ENCODE data around the gene TMEM240. TPM values are rescaled to one million over a fixed set of nuclear protein-coding genes. Genes with fewer than 3 reads are reported as not detected.

TMEM240 gene
- total and polyA plus RNA-seq, 2 of the 8 experiments (the other 6 are each of a cell fraction or from before 2014, with no cell fraction given), result 3.6 to 5.7 TPM

DNA sequence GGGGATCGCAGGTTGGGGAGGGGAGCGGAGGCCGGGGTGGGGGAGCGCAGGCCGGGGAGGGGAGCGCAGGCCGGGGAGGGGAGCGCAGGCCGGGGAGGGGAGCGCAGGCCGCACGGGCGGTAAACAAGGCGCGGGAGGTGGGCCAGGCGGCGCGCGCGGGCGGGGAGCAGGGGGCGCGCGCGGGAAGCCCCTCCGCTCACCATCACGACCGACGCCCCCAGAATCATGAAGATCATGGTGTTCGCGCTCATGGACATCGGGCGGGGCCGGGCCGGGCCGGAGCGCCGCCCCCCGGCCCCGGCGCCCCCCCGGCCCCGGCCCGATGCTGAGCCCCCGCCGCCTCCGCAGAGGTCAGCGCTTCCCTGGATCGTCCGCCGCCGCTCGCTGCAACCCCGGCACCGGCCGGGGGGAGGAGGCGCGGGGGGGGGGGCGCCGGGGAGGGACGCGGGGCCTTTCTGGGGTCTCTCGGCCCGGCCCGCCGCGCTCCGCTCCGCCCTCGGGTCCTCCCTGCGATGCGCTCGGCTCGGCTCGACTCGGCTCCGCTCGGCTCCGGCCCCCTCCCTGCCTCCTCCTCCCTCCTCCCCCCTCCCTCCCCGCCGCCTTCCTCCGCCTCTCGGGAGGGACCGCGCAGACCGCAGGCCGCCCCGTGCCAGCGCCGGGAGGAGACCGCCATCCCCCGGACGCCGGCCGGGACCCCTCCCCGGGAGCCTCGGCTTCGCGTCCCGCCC lies at the start of gene TMEM240 (continued):
- TF ChIP-seq CTCF (IDR thresholded peaks at IDR 0.05; ENCODE audit: control extremely low read depth in 1 of 3, insufficient read depth in 1 of 3, low read depth in 1 of 3, low read length in 3 of 3) (no peak), CHD7 (IDR thresholded peaks at IDR 0.05; ENCODE audit: insufficient replicate concordance, low read length) (no peak), CHD2 (IDR thresholded peaks at IDR 0.05; ENCODE audit: low read length) (no peak), ASH2L (IDR thresholded peaks at IDR 0.05; ENCODE audit: low read length) (no peak), TAF1 (IDR thresholded peaks at IDR 0.05; ENCODE audit: low read depth, low read length) (no peak), TBP (IDR thresholded peaks at IDR 0.05; ENCODE audit: low read depth, low read length) (no peak), KDM4A (IDR thresholded peaks at IDR 0.05; ENCODE audit: low read depth, low read length, severe bottlenecking) (peak; percentile 12), KDM5A (IDR thresholded peaks at IDR 0.05; ENCODE audit: low read length) (no peak), CEBPB (IDR thresholded peaks at IDR 0.05; ENCODE audit: low read depth, low read length) (no peak)
